HG02763 (cell line): ENCODE results near the gene HLA-DRB5.
"Not testable (repeated sequence)": the region's sequence is repeated elsewhere in the genome, so short reads cannot be mapped to it uniquely, and the experiment has no call there.

ENCODE experiments used
- ATAC-seq: cut with Tn5 transposase; IDR thresholded peaks from one replicate; pipeline ENCODE4 v1.9.1; 2021; ENCODE audit warnings: mild to moderate bottlenecking, moderate library complexity; ENCODE audit not compliant: unreplicated experiment

Gene HLA-DRB5

GRCh38 chr6:32529697-32530430 lies at the start of gene HLA-DRB5:
Gene HLA-DRB5 (minus strand): TSS chr6:32530287. CDS start chr6:32530224, 63 bp downstream.
- ATAC-seq = no peak

GRCh38 chr6:32578962-32579361 lies 48.9 kb upstream of the HLA-DRB5 start:
- ATAC-seq = no peak

GRCh38 chr6:32577493-32577892 lies 47.4 kb upstream of the HLA-DRB5 start:
- ATAC-seq = not testable (repeated sequence)

- ATAC-seq = no peak
Measured at GRCh38 chr6:32576250-32576649, 46.2 kb upstream of the HLA-DRB5 start.

GRCh38 chr6:32570363-32570905 lies 40.3 kb upstream of the HLA-DRB5 start:
- no peak for ATAC-seq

GRCh38 chr6:32568561-32568960 lies 38.5 kb upstream of the HLA-DRB5 start:
- no peak for ATAC-seq

GRCh38 chr6:32566957-32567356 lies 36.9 kb upstream of the HLA-DRB5 start:
- no peak for ATAC-seq

GRCh38 chr6:32565511-32565910 lies 35.4 kb upstream of the HLA-DRB5 start:
- ATAC-seq = no peak

- ATAC-seq = no peak
Measured at GRCh38 chr6:32562940-32563339, 32.9 kb upstream of the HLA-DRB5 start.

- ATAC-seq = no peak
Measured at GRCh38 chr6:32559747-32560146, 29.7 kb upstream of the HLA-DRB5 start.

- ATAC-seq = no peak
Measured at GRCh38 chr6:32558426-32559057, 28.5 kb upstream of the HLA-DRB5 start.

- ATAC-seq = no peak
Measured at GRCh38 chr6:32554116-32554965, 24.3 kb upstream of the HLA-DRB5 start.

- no peak for ATAC-seq
Measured at GRCh38 chr6:32553037-32553742, 23.1 kb upstream of the HLA-DRB5 start.

- ATAC-seq = no peak
Measured at GRCh38 chr6:32551410-32551809, 21.3 kb upstream of the HLA-DRB5 start.

GRCh38 chr6:32539839-32540238 lies 9.8 kb upstream of the HLA-DRB5 start:
- ATAC-seq = no peak

GRCh38 chr6:32530431-32530793 lies 325 bp upstream of the HLA-DRB5 start:
- not testable (repeated sequence) for ATAC-seq

- no peak for ATAC-seq
Measured at GRCh38 chr6:32522302-32523047, 7.6 kb downstream of the HLA-DRB5 start.

GRCh38 chr6:32519910-32520258 lies 10.2 kb downstream of the HLA-DRB5 start:
- ATAC-seq = no peak

- ATAC-seq = no peak
Measured at GRCh38 chr6:32519118-32519909, 10.8 kb downstream of the HLA-DRB5 start.
